IPS DF 4.7 (cell line): ENCODE results near the gene COBLL1.

Source experiments
- DNase-seq: peaks from one replicate; pipeline ENCODE4 v3.0.0-alpha.2; 2013; ENCODE audit warnings: low spot score; ENCODE audit errors: extremely low read depth

Gene COBLL1

GRCh38 chr2:164818149-164819136, 23.2 kb downstream of the COBLL1 start:
- DNase-seq: no peak

GRCh38 chr2:164816900-164817299, 24.7 kb downstream of the COBLL1 start:
- no peak for DNase-seq

GRCh38 chr2:164816046-164816445, 25.6 kb downstream of the COBLL1 start:
- DNase-seq: no peak

GRCh38 chr2:164815071-164815793, 26.4 kb downstream of the COBLL1 start:
- DNase-seq: no peak

- DNase-seq: no peak
Measured at GRCh38 chr2:164813535-164813934, 28.1 kb downstream of the COBLL1 start.

GRCh38 chr2:164812378-164812777, 29.2 kb downstream of the COBLL1 start:
- DNase-seq: no peak

GRCh38 chr2:164811819-164812218, 29.8 kb downstream of the COBLL1 start:
- DNase-seq: no peak

- no peak for DNase-seq
Measured at GRCh38 chr2:164810843-164811242, 30.8 kb downstream of the COBLL1 start.

- no peak for DNase-seq
Measured at GRCh38 chr2:164808776-164809175, 32.8 kb downstream of the COBLL1 start.

GRCh38 chr2:164803776-164804466, 37.7 kb downstream of the COBLL1 start:
- DNase-seq: no peak

- DNase-seq: no peak
Measured at GRCh38 chr2:164802095-164802707, 39.4 kb downstream of the COBLL1 start.

GRCh38 chr2:164800572-164800971, 41.1 kb downstream of the COBLL1 start:
- DNase-seq: no peak

- DNase-seq: no peak
Measured at GRCh38 chr2:164797627-164798026, 44.0 kb downstream of the COBLL1 start.

GRCh38 chr2:164796999-164797398, 44.6 kb downstream of the COBLL1 start:
- no peak for DNase-seq

- DNase-seq: no peak
Measured at GRCh38 chr2:164794432-164795231, 47.0 kb downstream of the COBLL1 start.

- DNase-seq: no peak
Measured at GRCh38 chr2:164794016-164794415, 47.6 kb downstream of the COBLL1 start.

- DNase-seq: no peak
Measured at GRCh38 chr2:164793529-164793928, 48.1 kb downstream of the COBLL1 start.

- no peak for DNase-seq
Measured at GRCh38 chr2:164792316-164793170, 49.1 kb downstream of the COBLL1 start.

- DNase-seq: no peak
Measured at GRCh38 chr2:164789968-164790367, 51.7 kb downstream of the COBLL1 start.

GRCh38 chr2:164786787-164787186, 54.8 kb downstream of the COBLL1 start:
- DNase-seq: no peak
